Trophoblast cell (in vitro differentiated cells and primary cell): Measurements from ENCODE around the gene OPCML.

Source experiments
- DNase-seq, 2 donors: peaks; one replicate each; pipeline ENCODE4 v3.0.0-alpha.2; 2016
- H2AFZ ChIP-seq: 2 replicates; pipeline ENCODE4 v1.6.1; 2013; ENCODE audit warnings: low read length, moderate library complexity, mild to moderate bottlenecking; ENCODE audit not compliant: insufficient read depth, poor library complexity
- H2AK5ac ChIP-seq: 2 replicates; pipeline ENCODE4 v1.6.1; 2013; ENCODE audit warnings: mild to moderate bottlenecking, low read length
- H2BK120ac ChIP-seq: 2 replicates; pipeline ENCODE4 v1.6.1; 2013; ENCODE audit warnings: low read length, mild to moderate bottlenecking, moderate library complexity; ENCODE audit not compliant: insufficient read depth, poor library complexity
- H2BK12ac ChIP-seq: 2 replicates; pipeline ENCODE4 v1.6.1; 2013; ENCODE audit warnings: mild to moderate bottlenecking, low read length, moderate library complexity
- H2BK5ac ChIP-seq: 2 replicates; pipeline ENCODE4 v1.6.1; 2013; ENCODE audit warnings: low read length, low read depth, moderate library complexity, mild to moderate bottlenecking; ENCODE audit not compliant: poor library complexity
- H3K14ac ChIP-seq: 2 replicates; pipeline ENCODE4 v1.6.1; 2013; ENCODE audit warnings: mild to moderate bottlenecking, low read length
- H3K18ac ChIP-seq: 2 replicates; pipeline ENCODE4 v1.6.1; 2013; ENCODE audit warnings: mild to moderate bottlenecking, low read length
- H3K23ac ChIP-seq: 2 replicates; pipeline ENCODE4 v1.6.1; 2013; ENCODE audit warnings: low read length
- H3K27ac ChIP-seq: 2 replicates; pipeline ENCODE4 v1.5.1; 2013; ENCODE audit warnings: low read depth, mild to moderate bottlenecking, inconsistent platforms, low read length, moderate library complexity
- H3K27me3 ChIP-seq: 2 replicates; pipeline ENCODE4 v1.6.1; 2013; ENCODE audit warnings: inconsistent platforms, mild to moderate bottlenecking, low read length, moderate library complexity; ENCODE audit not compliant: insufficient read depth
- H3K36me3 ChIP-seq, 2 experiments: 1 replicate in 1 of 2; 2 replicates in 1 of 2; pipeline ENCODE4 v1.6.1; 2013; ENCODE audit warnings: low read length in 2 of 2, mild to moderate bottlenecking in 2 of 2, moderate library complexity in 1 of 2; ENCODE audit not compliant: insufficient read depth in 2 of 2, control insufficient read depth in 1 of 2
- H3K4ac ChIP-seq: 2 replicates; pipeline ENCODE4 v1.6.1; 2013; ENCODE audit warnings: low read depth, mild to moderate bottlenecking, low read length, moderate library complexity
- H3K4me1 ChIP-seq, 2 experiments: 1 replicate in 1 of 2; 2 replicates in 1 of 2; pipeline ENCODE4 v1.6.1; 2013; ENCODE audit warnings: low read length in 2 of 2, mild to moderate bottlenecking in 2 of 2, moderate library complexity in 1 of 2; ENCODE audit not compliant: insufficient read depth in 2 of 2, control insufficient read depth in 1 of 2
- H3K4me2 ChIP-seq: 2 replicates; pipeline ENCODE4 v1.6.1; 2013; ENCODE audit warnings: inconsistent platforms, mild to moderate bottlenecking, low read length, moderate library complexity
- H3K4me3 ChIP-seq: 2 replicates; pipeline ENCODE4 v1.5.1; 2013; ENCODE audit warnings: mild to moderate bottlenecking, low read depth, low read length, inconsistent platforms
- H3K79me1 ChIP-seq: one replicate; pipeline ENCODE4 v1.6.1; 2013; ENCODE audit warnings: low read length
- H3K79me2 ChIP-seq: 2 replicates; pipeline ENCODE4 v1.6.1; 2013; ENCODE audit warnings: low read length, mild to moderate bottlenecking; ENCODE audit not compliant: control insufficient read depth, insufficient read depth, poor library complexity
- H3K9ac ChIP-seq: 2 replicates; pipeline ENCODE4 v1.6.1; 2013; ENCODE audit warnings: mild to moderate bottlenecking, low read length
- H3K9me3 ChIP-seq: 2 replicates; pipeline ENCODE4 v1.6.1; 2013; ENCODE audit warnings: low read depth, mild to moderate bottlenecking, control low read depth, inconsistent platforms, low read length; ENCODE audit not compliant: insufficient read depth
- H4K12ac ChIP-seq: 2 replicates; pipeline ENCODE4 v1.6.1; 2013; ENCODE audit warnings: low read depth, mild to moderate bottlenecking, low read length, moderate library complexity
- H4K8ac ChIP-seq: 2 replicates; pipeline ENCODE4 v1.6.1; 2013; ENCODE audit warnings: low read depth, mild to moderate bottlenecking, low read length, moderate library complexity
- H4K91ac ChIP-seq: one replicate; pipeline ENCODE4 v1.6.1; 2013; ENCODE audit warnings: low read depth, mild to moderate bottlenecking, low read length, moderate library complexity
- WGBS: extraction: QIAGEN DNeasy Blood & Tissue Kit; methylation state at CpG from one replicate; pipeline ENCODE4 v1.1.7; 2013; ENCODE audit warnings: missing lambda C conversion rate; ENCODE audit not compliant: insufficient read length, insufficient coverage; ENCODE audit errors: extremely low coverage; 5-methylcytosine and 5-hydroxymethylcytosine counted together

OPCML gene

DNA sequence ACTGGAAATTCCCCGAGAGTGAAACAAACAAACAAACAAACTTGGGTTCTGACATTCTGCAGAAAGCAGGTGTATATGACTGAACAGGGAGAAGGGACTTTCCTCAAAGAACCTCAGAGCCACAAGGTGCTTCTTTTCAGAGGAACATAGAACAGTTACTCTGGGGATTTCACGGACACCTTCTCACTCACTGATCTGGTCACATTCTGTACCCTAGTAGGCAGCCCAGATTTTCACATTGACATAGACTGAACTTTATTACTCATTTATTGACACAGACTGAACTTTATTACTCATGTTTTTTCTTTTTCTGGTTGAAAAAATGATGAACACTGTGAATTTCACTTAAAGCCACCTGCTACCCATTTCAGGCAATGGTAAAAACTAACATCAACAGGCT, 263.0 kb downstream of the OPCML start:
- H2BK120ac ChIP-seq: no peak overlapping the region
- no peak overlapping the region for H2BK12ac ChIP-seq
- no peaks in the 10 kb centered on the region for H3K79me1 ChIP-seq
- no peak overlapping the region for H3K4me3 ChIP-seq
- no peak overlapping the region for H3K23ac ChIP-seq
- H3K18ac ChIP-seq: no peak overlapping the region
- H2AFZ ChIP-seq: no peak overlapping the region
- no peak overlapping the region for H3K9ac ChIP-seq
- H2AK5ac ChIP-seq: no peak overlapping the region
- no peaks in the 10 kb centered on the region for H3K4me1 ChIP-seq
- no CpG with 5 or more reads among the region's 2 CpGs for WGBS
- DNase-seq: no peak
- no peak overlapping the region for H4K12ac ChIP-seq
- no peak overlapping the region for H4K8ac ChIP-seq
- no peak overlapping the region for H3K14ac ChIP-seq
- no peaks in the 10 kb centered on the region for H3K36me3 ChIP-seq
- H3K4ac ChIP-seq: no peak overlapping the region
- H4K91ac ChIP-seq: no peak overlapping the region
- H3K9me3 ChIP-seq: peaks cover 2% of the 10 kb centered on the region
- H3K79me2 ChIP-seq: no peaks in the 10 kb centered on the region
- H3K27me3 ChIP-seq: no peaks in the 10 kb centered on the region
- no peak overlapping the region for H2BK5ac ChIP-seq
- H3K27ac ChIP-seq: no peak overlapping the region
- H3K4me2 ChIP-seq: no peak overlapping the region

DNA sequence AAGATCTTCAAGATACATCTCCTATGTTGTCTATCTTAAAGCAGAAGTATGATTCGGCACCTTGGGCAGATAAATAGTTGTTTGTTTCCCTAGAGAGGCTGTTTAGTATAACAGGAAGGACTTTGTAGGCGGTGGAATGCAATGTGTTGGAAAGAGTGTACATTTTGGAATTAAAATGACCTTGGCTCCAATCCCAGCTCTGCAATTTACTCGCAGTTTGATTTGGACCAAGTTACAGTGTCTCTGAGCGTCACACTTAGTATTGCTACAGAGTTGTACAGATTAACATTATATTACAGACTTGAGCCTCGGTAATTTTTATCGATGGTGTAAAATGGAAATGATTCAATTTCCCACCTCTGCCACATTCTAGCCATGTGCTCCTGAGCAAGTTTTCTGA, 265.3 kb downstream of the OPCML start:
- no peaks in the 10 kb centered on the region for H3K79me2 ChIP-seq
- WGBS: no CpG with 5 or more reads among the region's 6 CpGs
- H3K79me1 ChIP-seq: no peaks in the 10 kb centered on the region
- H3K9ac ChIP-seq: no peak overlapping the region
- H3K14ac ChIP-seq: no peak overlapping the region
- no peak overlapping the region for H2BK5ac ChIP-seq
- H3K27me3 ChIP-seq: no peaks in the 10 kb centered on the region
- no peak overlapping the region for H2AK5ac ChIP-seq
- H4K91ac ChIP-seq: no peak overlapping the region
- H3K23ac ChIP-seq: no peak overlapping the region
- no peak overlapping the region for H3K4me3 ChIP-seq
- H3K4me2 ChIP-seq: no peak overlapping the region
- H3K4ac ChIP-seq: no peak overlapping the region
- H4K12ac ChIP-seq: no peak overlapping the region
- H3K36me3 ChIP-seq: no peaks in the 10 kb centered on the region
- DNase-seq: no peak
- H3K27ac ChIP-seq: no peak overlapping the region
- H3K18ac ChIP-seq: no peak overlapping the region
- H3K9me3 ChIP-seq: peaks cover 2% of the 10 kb centered on the region
- H2BK12ac ChIP-seq: no peak overlapping the region
- H2BK120ac ChIP-seq: no peak overlapping the region
- H3K4me1 ChIP-seq: no peaks in the 10 kb centered on the region
- H4K8ac ChIP-seq: no peak overlapping the region
- H2AFZ ChIP-seq: no peak overlapping the region

DNA sequence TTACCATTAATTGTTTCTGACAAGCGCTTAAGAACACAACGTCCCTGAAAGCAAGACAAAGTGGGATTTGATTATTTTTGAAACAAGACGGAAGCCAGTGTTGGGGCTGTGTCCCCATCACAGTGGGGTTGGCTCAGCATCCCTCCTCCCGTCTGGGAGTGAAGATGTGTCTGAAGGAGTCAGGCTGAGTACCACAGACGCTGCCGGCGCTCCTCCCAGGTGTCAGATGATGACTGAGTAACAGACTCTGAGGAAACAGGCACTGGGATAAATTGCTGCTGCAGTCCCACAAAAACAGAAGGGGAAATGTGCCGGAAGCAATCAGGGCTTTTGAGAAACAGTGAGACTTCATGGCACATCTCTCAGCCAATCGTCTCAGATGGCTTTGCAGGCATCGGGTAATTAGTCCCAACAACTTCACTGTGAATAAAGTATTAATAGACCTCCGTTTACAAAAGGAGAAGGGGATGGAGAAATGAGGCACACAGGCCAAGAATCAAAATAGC, 266.7 kb downstream of the OPCML start:
- no peak overlapping the region for H3K4me3 ChIP-seq
- no peak overlapping the region for H3K18ac ChIP-seq
- no peak overlapping the region for H3K23ac ChIP-seq
- no peak overlapping the region for H4K91ac ChIP-seq
- no peak overlapping the region for H2AK5ac ChIP-seq
- no peak overlapping the region for H3K9ac ChIP-seq
- H4K12ac ChIP-seq: no peak overlapping the region
- no peaks in the 10 kb centered on the region for H3K36me3 ChIP-seq
- H3K79me1 ChIP-seq: no peaks in the 10 kb centered on the region
- no peaks in the 10 kb centered on the region for H3K4me1 ChIP-seq
- no peak overlapping the region for H3K4ac ChIP-seq
- H3K9me3 ChIP-seq: peaks cover 2% of the 10 kb centered on the region
- WGBS: no CpG with 5 or more reads among the region's 11 CpGs
- no peak overlapping the region for H4K8ac ChIP-seq
- H3K27ac ChIP-seq: no peak overlapping the region
- no peak for DNase-seq
- no peak overlapping the region for H2BK5ac ChIP-seq
- no peak overlapping the region for H3K14ac ChIP-seq
- no peak overlapping the region for H2BK120ac ChIP-seq
- no peak overlapping the region for H3K4me2 ChIP-seq
- H2AFZ ChIP-seq: no peak overlapping the region
- no peak overlapping the region for H2BK12ac ChIP-seq
- no peaks in the 10 kb centered on the region for H3K27me3 ChIP-seq
- H3K79me2 ChIP-seq: no peaks in the 10 kb centered on the region

DNA sequence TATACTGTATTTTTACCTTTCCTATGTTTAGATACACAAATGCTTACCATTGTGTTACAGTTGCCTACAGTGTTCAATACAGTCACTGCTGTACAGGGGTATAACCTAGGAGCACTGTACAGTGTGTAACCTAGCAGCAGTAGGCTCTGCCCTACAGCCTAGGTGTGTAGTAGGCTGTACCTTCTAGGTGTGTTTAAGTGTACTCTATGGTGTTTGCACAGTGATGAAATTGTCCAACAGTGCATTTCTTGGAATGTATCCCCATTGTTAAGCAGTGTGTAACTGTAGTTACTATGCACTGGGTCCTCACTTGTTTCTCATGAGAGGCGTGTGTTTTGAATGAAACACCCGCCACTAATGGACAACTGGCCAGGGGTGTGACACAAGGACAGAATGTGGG, 269.0 kb downstream of the OPCML start:
- no peaks in the 10 kb centered on the region for H3K79me1 ChIP-seq
- H2BK120ac ChIP-seq: no peak overlapping the region
- H4K12ac ChIP-seq: no peak overlapping the region
- H4K91ac ChIP-seq: no peak overlapping the region
- no peaks in the 10 kb centered on the region for H3K36me3 ChIP-seq
- peaks cover 2% of the 10 kb centered on the region for H3K9me3 ChIP-seq
- no peak overlapping the region for H2AK5ac ChIP-seq
- H2BK12ac ChIP-seq: no peak overlapping the region
- H2AFZ ChIP-seq: no peak overlapping the region
- no peak overlapping the region for H3K23ac ChIP-seq
- WGBS: no CpG with 5 or more reads among the region's 2 CpGs
- H3K4me3 ChIP-seq: no peak overlapping the region
- H3K4ac ChIP-seq: no peak overlapping the region
- no peak for DNase-seq
- no peak overlapping the region for H3K9ac ChIP-seq
- H4K8ac ChIP-seq: no peak overlapping the region
- no peaks in the 10 kb centered on the region for H3K27me3 ChIP-seq
- no peak overlapping the region for H3K18ac ChIP-seq
- H3K14ac ChIP-seq: no peak overlapping the region
- no peaks in the 10 kb centered on the region for H3K79me2 ChIP-seq
- no peak overlapping the region for H2BK5ac ChIP-seq
- no peak overlapping the region for H3K27ac ChIP-seq
- H3K4me2 ChIP-seq: no peak overlapping the region
- no peaks in the 10 kb centered on the region for H3K4me1 ChIP-seq
